Measurements from ENCODE around the gene ZNF778.
"Not testable (repeated sequence)": the region's sequence is repeated elsewhere in the genome, so short reads cannot be mapped to it uniquely, and the experiment has no call there.

The ZNF778 gene

DNA sequence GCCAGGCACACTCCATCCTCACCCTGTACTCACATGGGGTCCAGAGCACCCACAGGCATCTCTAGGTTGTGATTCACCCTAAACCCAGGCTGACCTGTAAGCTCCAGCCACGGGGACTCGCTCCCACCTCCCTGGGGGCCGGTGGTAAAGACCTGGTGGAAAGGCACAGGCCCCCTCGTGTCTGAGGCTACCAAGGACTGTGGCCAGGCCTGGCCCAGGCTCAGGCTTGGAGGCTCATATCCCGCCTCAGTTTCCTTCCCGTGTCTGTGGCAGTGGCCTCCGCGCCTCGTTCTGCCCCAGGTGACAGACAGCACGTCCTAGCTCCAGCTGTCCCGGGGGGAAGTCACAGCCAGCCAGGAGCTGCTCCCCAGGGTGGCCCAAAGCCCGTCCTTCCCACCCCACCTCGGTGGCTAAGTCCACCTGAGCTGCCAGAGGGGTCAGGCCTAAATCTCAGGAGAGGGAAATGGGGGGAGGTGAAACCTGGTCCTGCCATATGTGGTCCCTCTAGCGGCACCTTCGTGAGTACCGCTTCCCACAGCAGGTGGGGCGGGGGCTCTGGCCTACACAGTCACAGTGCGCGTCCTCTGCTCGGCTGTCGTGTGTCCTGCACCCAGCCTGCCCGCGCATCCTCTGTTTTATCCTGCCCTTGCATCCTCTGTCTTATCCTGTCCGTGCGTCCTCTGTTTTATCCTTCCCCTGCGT, 33.4 kb upstream of the ZNF778 start:
- H3K36me3 ChIP-seq (ENCODE audit: insufficient read depth, low read length), result no peaks in the 10 kb centered on the region
- no peak overlapping the region for H3K9ac ChIP-seq (ENCODE audit: low read depth, low read length)
- no peak overlapping the region for H3K4me3 ChIP-seq (ENCODE audit: low read length)
- H3K27me3 ChIP-seq (ENCODE audit: insufficient read depth, low read length), result no peaks in the 10 kb centered on the region
- no peaks in the 10 kb centered on the region for H3K4me1 ChIP-seq (ENCODE audit: insufficient read depth, low read length)
- no peak overlapping the region for H3K27ac ChIP-seq (ENCODE audit: low read depth, low read length)
- WGBS, result 84% methylated on average over 26 of the region's 26 CpGs
- H3K9me3 ChIP-seq (ENCODE audit: insufficient read depth, low read depth, low read length), result no peaks in the 10 kb centered on the region

DNA sequence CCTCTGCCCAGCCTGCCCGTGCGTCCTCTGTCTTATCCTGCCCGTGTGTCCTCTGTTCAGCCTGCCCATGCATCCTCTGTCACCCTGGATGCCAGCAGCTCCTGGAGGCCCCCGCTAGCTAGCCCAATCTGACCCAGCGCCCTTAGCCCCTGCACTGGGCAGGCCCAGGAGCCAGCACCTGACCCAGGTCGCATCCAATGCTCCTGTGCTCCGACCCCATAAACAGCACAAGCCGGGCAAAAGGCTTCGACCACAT, 32.9 kb upstream of the ZNF778 start:
- no peak overlapping the region for H3K9ac ChIP-seq (ENCODE audit: low read depth, low read length)
- no peaks in the 10 kb centered on the region for H3K27me3 ChIP-seq (ENCODE audit: insufficient read depth, low read length)
- 90% methylated on average over 9 of the region's 9 CpGs for WGBS
- H3K4me3 ChIP-seq (ENCODE audit: low read length), result no peak overlapping the region
- no peaks in the 10 kb centered on the region for H3K9me3 ChIP-seq (ENCODE audit: insufficient read depth, low read depth, low read length)
- no peaks in the 10 kb centered on the region for H3K36me3 ChIP-seq (ENCODE audit: insufficient read depth, low read length)
- H3K4me1 ChIP-seq (ENCODE audit: insufficient read depth, low read length), result no peaks in the 10 kb centered on the region
- H3K27ac ChIP-seq (ENCODE audit: low read depth, low read length), result no peak overlapping the region

DNA sequence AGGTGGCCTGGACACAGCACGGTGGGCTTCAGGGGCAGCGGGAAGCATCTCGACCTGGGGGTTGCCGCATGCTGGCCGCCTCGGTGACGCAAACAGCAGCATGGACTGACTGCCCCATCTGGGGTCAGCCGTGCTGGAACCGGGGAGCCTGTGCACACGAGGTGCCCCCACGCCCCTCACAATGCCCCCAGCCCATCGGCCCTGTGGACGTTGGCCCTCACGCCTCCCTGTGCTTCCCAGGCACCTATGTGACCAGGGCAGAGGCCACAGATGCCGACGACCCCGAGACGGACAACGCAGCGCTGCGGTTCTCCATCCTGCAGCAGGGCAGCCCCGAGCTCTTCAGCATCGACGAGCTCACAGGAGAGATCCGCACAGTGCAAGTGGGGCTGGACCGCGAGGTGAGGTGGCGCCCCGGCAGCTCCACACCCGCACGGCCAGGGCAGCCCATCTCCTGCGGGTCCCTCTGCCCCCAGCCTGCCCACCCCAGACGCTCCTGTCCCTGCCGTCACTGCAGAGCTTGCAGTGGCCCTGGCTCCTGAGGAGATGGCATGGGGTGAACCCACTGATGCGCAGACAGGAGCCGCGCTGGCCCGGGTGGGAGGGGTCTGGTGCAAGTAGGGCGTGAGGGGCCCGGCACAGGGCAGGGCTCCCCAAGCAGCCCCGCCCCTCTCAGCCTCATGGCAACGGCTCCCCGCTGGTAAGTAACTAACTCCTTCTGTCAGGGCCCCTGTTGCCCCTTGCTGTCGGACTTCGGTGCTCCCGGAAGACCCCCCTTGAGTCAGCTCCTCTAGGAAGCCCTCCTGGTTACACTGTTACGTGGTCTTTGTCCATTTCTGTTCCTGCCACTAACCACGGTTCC, 32.3 kb upstream of the ZNF778 start:
- Histone ChIP-seq H3K27me3 (ENCODE audit: insufficient read depth, low read length) (no peaks in the 10 kb centered on the region), H3K4me3 (ENCODE audit: low read length) (no peak overlapping the region), H3K27ac (ENCODE audit: low read depth, low read length) (no peak overlapping the region), H3K36me3 (ENCODE audit: insufficient read depth, low read length) (no peaks in the 10 kb centered on the region), H3K4me1 (ENCODE audit: insufficient read depth, low read length) (no peaks in the 10 kb centered on the region), H3K9ac (ENCODE audit: low read depth, low read length) (no peak overlapping the region), H3K9me3 (ENCODE audit: insufficient read depth, low read depth, low read length) (no peaks in the 10 kb centered on the region)
- 89% methylated on average over 48 of the region's 48 CpGs for WGBS

DNA sequence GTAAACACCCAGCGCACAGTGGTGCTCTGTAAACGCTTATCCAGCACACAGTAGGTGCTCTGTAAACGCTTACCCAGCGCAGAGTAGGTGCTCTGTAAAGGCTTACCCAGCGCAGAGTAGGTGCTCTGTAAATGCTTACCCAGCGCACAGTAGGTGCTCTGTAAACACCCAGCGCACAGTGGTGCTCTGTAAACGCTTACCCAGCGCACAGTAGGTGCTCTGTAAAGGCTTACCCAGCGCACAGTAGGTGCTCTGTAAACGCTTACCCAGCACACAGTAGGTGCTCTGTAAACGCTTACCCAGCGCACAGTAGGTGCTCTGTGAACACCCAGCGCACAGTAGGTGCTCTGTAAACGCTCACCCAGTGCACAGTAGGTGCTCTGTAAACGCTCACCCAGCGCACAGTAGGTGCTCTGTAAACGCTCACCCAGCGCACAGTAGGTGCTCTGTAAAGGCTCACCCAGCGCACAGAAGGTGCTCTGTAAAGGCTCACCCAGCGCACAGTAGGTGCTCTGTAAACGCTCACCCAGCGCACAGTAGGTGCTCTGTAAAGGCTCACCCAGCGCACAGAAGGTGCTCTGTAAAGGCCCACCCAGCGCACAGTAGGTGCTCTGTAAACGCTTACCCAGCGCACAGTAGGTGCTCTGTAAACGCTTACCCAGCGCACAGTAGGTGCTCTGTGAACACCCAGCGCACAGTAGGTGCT, 31.5 kb upstream of the ZNF778 start:
- not testable (repeated sequence) for H3K36me3 ChIP-seq (ENCODE audit: insufficient read depth, low read length); H3K4me3 ChIP-seq (ENCODE audit: low read length); H3K9ac ChIP-seq (ENCODE audit: low read depth, low read length); H3K9me3 ChIP-seq (ENCODE audit: insufficient read depth, low read depth, low read length); H3K4me1 ChIP-seq (ENCODE audit: insufficient read depth, low read length); H3K27me3 ChIP-seq (ENCODE audit: insufficient read depth, low read length); H3K27ac ChIP-seq (ENCODE audit: low read depth, low read length)
- WGBS, result 93% methylated on average over 30 of the region's 30 CpGs

DNA sequence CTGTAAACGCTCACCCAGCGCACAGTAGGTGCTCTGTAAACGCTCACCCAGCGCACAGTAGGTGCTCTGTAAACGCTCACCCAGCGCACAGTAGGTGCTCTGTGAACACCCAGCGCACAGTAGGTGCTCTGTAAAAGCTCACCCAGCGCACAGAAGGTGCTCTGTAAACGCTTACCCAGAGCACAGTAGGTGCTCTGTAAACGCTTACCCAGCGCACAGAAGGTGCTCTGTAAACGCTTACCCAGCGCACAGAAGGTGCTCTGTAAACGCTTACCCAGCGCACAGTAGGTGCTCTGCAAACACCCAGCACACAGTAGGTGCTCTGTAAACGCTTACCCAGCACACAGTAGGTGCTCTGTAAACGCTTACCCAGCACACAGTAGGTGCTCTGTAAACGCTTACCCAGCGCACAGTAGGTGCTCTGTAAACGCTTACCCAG, 30.9 kb upstream of the ZNF778 start:
- H3K9me3 ChIP-seq (ENCODE audit: insufficient read depth, low read depth, low read length); H3K36me3 ChIP-seq (ENCODE audit: insufficient read depth, low read length); H3K4me1 ChIP-seq (ENCODE audit: insufficient read depth, low read length); H3K27ac ChIP-seq (ENCODE audit: low read depth, low read length); H3K9ac ChIP-seq (ENCODE audit: low read depth, low read length); H3K4me3 ChIP-seq (ENCODE audit: low read length): not testable (repeated sequence)
- WGBS, result 90% methylated on average over 20 of the region's 20 CpGs
- H3K27me3 ChIP-seq (ENCODE audit: insufficient read depth, low read length), result peaks cover 11% of the 10 kb centered on the region

DNA sequence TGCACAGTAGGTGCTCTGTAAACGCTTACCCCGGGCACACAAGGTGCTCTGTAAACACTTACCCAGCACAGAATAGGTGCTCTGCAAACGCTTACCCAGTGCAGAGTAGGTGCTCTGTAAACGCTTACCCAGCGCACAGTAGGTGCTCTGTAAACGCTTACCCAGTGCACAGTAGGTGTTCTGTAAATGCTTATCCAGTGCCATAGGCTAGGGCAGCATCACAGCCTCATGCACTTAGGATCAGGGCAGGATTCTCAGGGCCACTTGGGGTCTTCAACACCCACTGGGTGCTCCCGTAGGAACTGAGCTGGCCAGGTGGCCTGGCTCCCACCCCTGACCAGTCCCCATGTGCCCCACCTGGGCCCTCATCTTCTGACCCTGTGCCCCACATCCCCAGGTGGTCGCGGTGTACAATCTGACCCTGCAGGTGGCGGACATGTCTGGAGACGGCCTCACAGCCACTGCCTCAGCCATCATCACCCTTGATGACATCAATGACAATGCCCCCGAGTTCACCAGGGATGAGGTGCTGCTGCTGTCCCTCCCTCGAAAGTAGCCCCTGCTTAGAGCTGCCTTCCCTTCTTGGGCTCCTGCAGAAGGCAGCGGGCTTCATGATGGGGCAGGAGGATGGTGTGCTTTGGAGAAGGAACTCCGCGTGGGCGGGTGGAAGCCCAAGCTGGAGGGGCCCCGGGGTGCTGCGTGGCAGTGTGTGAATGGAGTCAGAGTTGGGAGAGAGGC, 30.3 kb upstream of the ZNF778 start:
- Histone ChIP-seq H3K9me3 (ENCODE audit: insufficient read depth, low read depth, low read length) (no peaks in the 10 kb centered on the region), H3K27ac (ENCODE audit: low read depth, low read length) (no peak overlapping the region), H3K36me3 (ENCODE audit: insufficient read depth, low read length) (no peaks in the 10 kb centered on the region), H3K4me1 (ENCODE audit: insufficient read depth, low read length) (no peaks in the 10 kb centered on the region), H3K4me3 (ENCODE audit: low read length) (no peak overlapping the region), H3K27me3 (ENCODE audit: insufficient read depth, low read length) (peaks cover 14% of the 10 kb centered on the region), H3K9ac (ENCODE audit: low read depth, low read length) (no peak overlapping the region)
- 78% methylated on average over 19 of the region's 19 CpGs for WGBS

DNA sequence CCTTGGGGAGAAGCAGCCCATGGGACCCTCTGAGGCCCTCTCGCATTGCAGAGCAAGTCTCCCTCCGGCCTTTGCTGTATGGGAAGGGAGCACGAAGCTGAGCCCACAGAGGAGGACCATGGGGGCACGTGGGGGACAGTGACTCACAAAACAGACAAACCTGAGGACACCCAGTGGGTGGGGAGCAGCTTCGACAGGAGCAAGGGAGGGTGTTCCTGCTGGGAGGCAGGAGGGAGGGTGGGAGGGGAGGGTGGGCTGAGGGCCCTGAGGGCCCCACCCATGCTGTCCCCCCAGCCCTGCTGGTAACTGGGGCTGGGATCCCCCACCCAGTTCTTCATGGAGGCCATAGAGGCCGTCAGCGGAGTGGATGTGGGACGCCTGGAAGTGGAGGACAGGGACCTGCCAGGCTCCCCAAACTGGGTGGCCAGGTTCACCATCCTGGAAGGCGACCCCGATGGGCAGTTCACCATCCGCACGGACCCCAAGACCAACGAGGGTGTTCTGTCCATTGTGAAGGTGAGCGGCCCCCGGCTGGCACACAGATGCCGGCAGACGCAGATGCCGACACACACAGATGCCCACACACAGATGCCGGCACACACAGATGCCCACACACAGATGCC, 29.6 kb upstream of the ZNF778 start:
- whole genome bisulfite sequencing, result 71% methylated on average over 19 of the region's 19 CpGs
- H3K9me3 ChIP-seq (ENCODE audit: insufficient read depth, low read depth, low read length), result no peaks in the 10 kb centered on the region
- H3K27me3 ChIP-seq (ENCODE audit: insufficient read depth, low read length), result peaks cover 16% of the 10 kb centered on the region
- no peak overlapping the region for H3K4me3 ChIP-seq (ENCODE audit: low read length)
- H3K9ac ChIP-seq (ENCODE audit: low read depth, low read length), result no peak overlapping the region
- no peaks in the 10 kb centered on the region for H3K4me1 ChIP-seq (ENCODE audit: insufficient read depth, low read length)
- H3K27ac ChIP-seq (ENCODE audit: low read depth, low read length), result no peak overlapping the region
- H3K36me3 ChIP-seq (ENCODE audit: insufficient read depth, low read length), result no peaks in the 10 kb centered on the region

DNA sequence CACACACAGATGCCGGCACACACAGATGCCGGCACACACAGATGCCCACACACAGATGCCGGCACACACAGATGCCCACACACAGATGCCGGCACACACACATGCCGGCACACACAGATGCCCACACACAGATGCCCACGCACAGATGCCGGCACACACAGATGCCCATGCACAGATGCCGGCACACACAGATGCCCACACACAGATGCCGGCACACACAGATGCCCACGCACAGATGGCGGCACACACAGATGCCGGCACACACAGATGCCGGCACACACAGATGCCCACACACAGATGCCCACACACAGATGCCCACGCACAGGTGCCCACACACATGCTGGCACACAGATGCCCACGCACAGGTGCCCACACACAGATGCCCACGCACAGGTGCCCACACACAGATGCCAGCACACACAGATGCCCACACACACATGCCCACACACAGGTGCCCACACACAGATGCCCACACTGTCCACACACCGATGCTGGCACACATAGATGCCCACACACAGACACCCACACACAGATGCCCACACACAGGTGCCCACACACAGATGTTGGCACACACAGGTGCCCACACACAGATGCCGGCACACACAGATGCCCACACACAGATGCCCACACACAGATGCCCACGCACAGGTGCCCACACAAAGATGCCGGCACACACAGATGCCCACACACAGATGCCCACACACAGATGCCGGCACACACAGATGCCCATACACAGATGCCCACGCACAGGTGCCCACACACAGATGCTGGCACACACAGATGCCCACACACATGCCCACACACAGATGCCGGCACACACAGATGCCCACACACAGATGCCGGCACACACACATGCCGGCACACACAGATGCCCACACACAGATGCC, 28.8 kb upstream of the ZNF778 start:
- not testable (repeated sequence) for H3K9ac ChIP-seq (ENCODE audit: low read depth, low read length); H3K9me3 ChIP-seq (ENCODE audit: insufficient read depth, low read depth, low read length); H3K27ac ChIP-seq (ENCODE audit: low read depth, low read length); H3K4me1 ChIP-seq (ENCODE audit: insufficient read depth, low read length); H3K4me3 ChIP-seq (ENCODE audit: low read length); H3K36me3 ChIP-seq (ENCODE audit: insufficient read depth, low read length)
- peaks cover 18% of the 10 kb centered on the region for H3K27me3 ChIP-seq (ENCODE audit: insufficient read depth, low read length)
- 93% methylated on average over 25 of the region's 25 CpGs for WGBS

DNA sequence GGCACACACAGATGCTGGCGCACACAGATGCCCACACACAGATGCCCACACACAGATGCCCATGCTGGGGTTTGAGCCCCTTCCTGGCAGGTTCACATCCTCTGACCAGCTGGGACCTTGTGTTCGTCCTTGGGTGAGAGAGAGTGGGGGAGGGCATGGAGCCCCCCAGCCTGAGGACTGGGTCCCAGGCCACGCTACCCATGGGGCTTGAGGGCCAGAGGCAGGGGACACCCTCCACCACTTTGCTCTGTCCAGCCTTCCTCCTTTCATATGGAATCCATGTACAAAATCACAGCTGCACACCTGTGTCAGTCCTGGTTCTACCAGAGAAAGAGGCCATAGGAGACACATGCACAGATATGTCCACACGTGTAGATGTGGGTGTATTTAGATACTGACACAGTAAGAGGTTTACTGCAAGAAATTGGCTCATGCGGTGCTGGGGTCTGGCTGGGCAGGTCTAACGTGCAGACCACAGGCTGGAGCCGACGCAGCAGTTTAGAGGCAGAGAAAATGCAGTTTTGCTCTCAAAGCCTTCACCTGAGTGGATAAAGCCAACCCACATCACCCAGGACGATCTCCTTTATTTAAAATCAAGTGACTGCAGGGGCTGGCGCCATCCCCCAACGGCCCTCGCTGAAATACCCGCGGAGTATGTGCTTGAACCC, 28.0 kb upstream of the ZNF778 start:
- WGBS, result 73% methylated on average over 14 of the region's 14 CpGs
- no peaks in the 10 kb centered on the region for H3K36me3 ChIP-seq (ENCODE audit: insufficient read depth, low read length)

More for the DNA sequence above, 28.0 kb upstream of the ZNF778 start:
- Histone ChIP-seq H3K4me3 (ENCODE audit: low read length) (no peak overlapping the region), H3K9me3 (ENCODE audit: insufficient read depth, low read depth, low read length) (no peaks in the 10 kb centered on the region), H3K4me1 (ENCODE audit: insufficient read depth, low read length) (no peaks in the 10 kb centered on the region), H3K9ac (ENCODE audit: low read depth, low read length) (no peak overlapping the region), H3K27me3 (ENCODE audit: insufficient read depth, low read length) (peaks cover 22% of the 10 kb centered on the region), H3K27ac (ENCODE audit: low read depth, low read length) (no peak overlapping the region)
